Activated T-cell treated with anti-CD3 and anti-CD28 coated beads for 24 hours (primary cell): Measurements from ENCODE around the gene EPB41L2.

Source experiments
- DNase-seq: peaks from one replicate; pipeline ENCODE4 v3.0.0-alpha.2; 2020; ENCODE audit warnings: low read depth

The EPB41L2 gene

GRCh38 chr6:130796313-130796905, 266.6 kb downstream of the EPB41L2 start:
- DNase-seq, result no peak

GRCh38 chr6:130794738-130795137, 268.3 kb downstream of the EPB41L2 start:
- no peak for DNase-seq

- DNase-seq, result no peak
Measured at GRCh38 chr6:130794010-130794697, 268.9 kb downstream of the EPB41L2 start.
